ENCODE measurements around the gene SI. TPM values are rescaled to one million over a fixed set of nuclear protein-coding genes. Genes with fewer than 3 reads are reported as not detected.
"Not testable (repeated sequence)": the region's sequence is repeated elsewhere in the genome, so short reads cannot be mapped to it uniquely, and the experiment has no call there.

SI gene
- total RNA-seq, 1 donor from 2014 or later = not detected

GRCh38 chr3:164952966-164953365 lies 125.3 kb downstream of the SI start:
- no peaks in the 10 kb centered on the region for H4K20me1 ChIP-seq (ENCODE audit: low read depth)
- no peak overlapping the region for H3K27ac ChIP-seq
- no peaks in the 10 kb centered on the region for H3K4me1 ChIP-seq
- Mint-ChIP-seq H3K4me1 (no peaks in the 10 kb centered on the region), H3K27ac (no peak overlapping the region), H3K36me3 (no peaks in the 10 kb centered on the region), H3K27me3 (ENCODE audit: insufficient read depth, low read depth) (peaks cover 4% of the 10 kb centered on the region), H3K4me3 (no peak overlapping the region), H3K9me3 (no peaks in the 10 kb centered on the region)
- no peak overlapping the region for H3K4me2 ChIP-seq
- H3K9me3 ChIP-seq (ENCODE audit: low read depth) = no peaks in the 10 kb centered on the region
- no peak for DNase-seq (ENCODE audit: low spot score)
- no peaks in the 10 kb centered on the region for H3K36me3 ChIP-seq
- H3F3A ChIP-seq (ENCODE audit: low read depth) = no peaks in the 10 kb centered on the region
- H3K79me2 ChIP-seq (ENCODE audit: low read depth) = no peaks in the 10 kb centered on the region
- no peak for TF ChIP-seq EZH2phosphoT487 (IDR thresholded peaks at IDR 0.05)
- TF ChIP-seq EZH2 (IDR thresholded peaks at IDR 0.05) = no peak
- TF ChIP-seq, protein P1, sequence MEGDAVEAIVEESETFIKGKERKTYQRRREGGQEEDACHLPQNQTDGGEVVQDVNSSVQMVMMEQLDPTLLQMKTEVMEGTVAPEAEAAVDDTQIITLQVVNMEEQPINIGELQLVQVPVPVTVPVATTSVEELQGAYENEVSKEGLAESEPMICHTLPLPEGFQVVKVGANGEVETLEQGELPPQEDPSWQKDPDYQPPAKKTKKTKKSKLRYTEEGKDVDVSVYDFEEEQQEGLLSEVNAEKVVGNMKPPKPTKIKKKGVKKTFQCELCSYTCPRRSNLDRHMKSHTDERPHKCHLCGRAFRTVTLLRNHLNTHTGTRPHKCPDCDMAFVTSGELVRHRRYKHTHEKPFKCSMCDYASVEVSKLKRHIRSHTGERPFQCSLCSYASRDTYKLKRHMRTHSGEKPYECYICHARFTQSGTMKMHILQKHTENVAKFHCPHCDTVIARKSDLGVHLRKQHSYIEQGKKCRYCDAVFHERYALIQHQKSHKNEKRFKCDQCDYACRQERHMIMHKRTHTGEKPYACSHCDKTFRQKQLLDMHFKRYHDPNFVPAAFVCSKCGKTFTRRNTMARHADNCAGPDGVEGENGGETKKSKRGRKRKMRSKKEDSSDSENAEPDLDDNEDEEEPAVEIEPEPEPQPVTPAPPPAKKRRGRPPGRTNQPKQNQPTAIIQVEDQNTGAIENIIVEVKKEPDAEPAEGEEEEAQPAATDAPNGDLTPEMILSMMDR (IDR thresholded peaks at IDR 0.05) = no peak
- no peak overlapping the region for H2AFZ ChIP-seq (replicated peaks)
- no peak overlapping the region for H3K9ac ChIP-seq
- no peak overlapping the region for H3K4me3 ChIP-seq
- no peaks in the 10 kb centered on the region for H3K27me3 ChIP-seq

- not testable (repeated sequence) for H3K27me3 Mint-ChIP-seq (ENCODE audit: insufficient read depth, low read depth); H3K27ac Mint-ChIP-seq; H3K4me3 ChIP-seq; H3K27ac ChIP-seq; H3K4me1 Mint-ChIP-seq; H3K9me3 ChIP-seq (ENCODE audit: low read depth); H3K9me3 Mint-ChIP-seq; H3K9ac ChIP-seq; H3F3A ChIP-seq (ENCODE audit: low read depth); H3K36me3 Mint-ChIP-seq; H4K20me1 ChIP-seq (ENCODE audit: low read depth); DNase-seq (ENCODE audit: low spot score); H3K36me3 ChIP-seq; H3K4me3 Mint-ChIP-seq; H3K79me2 ChIP-seq (ENCODE audit: low read depth); H3K4me2 ChIP-seq; H3K4me1 ChIP-seq; H3K27me3 ChIP-seq
- peak overlapping the region; percentile 17 for H2AFZ ChIP-seq (replicated peaks)
Measured at GRCh38 chr3:164951403-164951802, 126.9 kb downstream of the SI start.

DNA sequence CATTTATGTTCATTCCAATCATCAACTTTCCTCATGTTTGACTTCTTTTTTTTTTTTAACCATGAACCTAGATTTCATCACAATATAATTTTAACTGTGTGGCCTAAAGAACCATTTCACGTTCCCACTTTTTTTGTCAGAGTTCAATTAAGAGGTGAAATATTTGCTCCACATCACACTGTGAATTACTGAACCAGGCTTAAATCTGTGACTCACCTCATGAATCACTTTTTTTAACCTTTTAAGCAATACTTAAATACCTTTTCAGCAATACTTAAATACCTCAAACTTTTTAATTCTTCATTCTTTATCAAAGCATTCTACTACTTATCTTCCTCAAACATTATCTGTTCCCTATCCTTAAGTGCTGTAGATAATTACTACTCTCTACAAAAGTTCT lies 137.6 kb downstream of the SI start:
- Histone ChIP-seq H3K27ac (no peak overlapping the region), H3K36me3 (no peaks in the 10 kb centered on the region), H3F3A (ENCODE audit: low read depth) (no peaks in the 10 kb centered on the region), H3K79me2 (ENCODE audit: low read depth) (no peaks in the 10 kb centered on the region), H4K20me1 (ENCODE audit: low read depth) (no peaks in the 10 kb centered on the region), H3K4me3 (no peak overlapping the region), H3K9ac (no peak overlapping the region), H2AFZ (replicated peaks) (no peak overlapping the region), H3K9me3 (ENCODE audit: low read depth) (no peaks in the 10 kb centered on the region), H3K4me2 (no peak overlapping the region), H3K27me3 (no peaks in the 10 kb centered on the region), H3K4me1 (no peaks in the 10 kb centered on the region)
- Mint-ChIP-seq H3K9me3 (peaks cover 4% of the 10 kb centered on the region), H3K4me3 (no peak overlapping the region), H3K4me1 (peaks cover 5% of the 10 kb centered on the region), H3K36me3 (no peaks in the 10 kb centered on the region), H3K27me3 (ENCODE audit: insufficient read depth, low read depth) (peaks cover 2% of the 10 kb centered on the region), H3K27ac (no peak overlapping the region)
- TF ChIP-seq, protein P1 (IDR thresholded peaks at IDR 0.05) = no peak
- TF ChIP-seq EZH2phosphoT487 (IDR thresholded peaks at IDR 0.05) = no peak
- no peak for TF ChIP-seq EZH2 (IDR thresholded peaks at IDR 0.05)
- DNase-seq (ENCODE audit: low spot score) = no peak

GRCh38 chr3:164929642-164930041 lies 148.7 kb downstream of the SI start:
- H3K27ac ChIP-seq = no peak overlapping the region
- no peak overlapping the region for H3K27ac Mint-ChIP-seq
- H3K27me3 ChIP-seq = no peaks in the 10 kb centered on the region
- TF ChIP-seq EZH2 (IDR thresholded peaks at IDR 0.05) (no peak), EZH2phosphoT487 (IDR thresholded peaks at IDR 0.05) (no peak)
- TF ChIP-seq, protein P1 (IDR thresholded peaks at IDR 0.05) = no peak
- H3K79me2 ChIP-seq (ENCODE audit: low read depth) = no peaks in the 10 kb centered on the region
- no peaks in the 10 kb centered on the region for H3K4me1 ChIP-seq
- no peak overlapping the region for H3K4me2 ChIP-seq
- no peaks in the 10 kb centered on the region for H3K27me3 Mint-ChIP-seq (ENCODE audit: insufficient read depth, low read depth)
- H3K4me3 Mint-ChIP-seq = no peak overlapping the region
- H3K9me3 Mint-ChIP-seq = no peaks in the 10 kb centered on the region
- no peaks in the 10 kb centered on the region for H3K36me3 Mint-ChIP-seq
- no peak overlapping the region for H2AFZ ChIP-seq (replicated peaks)
- H3F3A ChIP-seq (ENCODE audit: low read depth) = no peaks in the 10 kb centered on the region
- no peak for DNase-seq (ENCODE audit: low spot score)
- H3K9ac ChIP-seq = no peak overlapping the region
- H3K9me3 ChIP-seq (ENCODE audit: low read depth) = no peaks in the 10 kb centered on the region
- H4K20me1 ChIP-seq (ENCODE audit: low read depth) = no peaks in the 10 kb centered on the region
- H3K4me1 Mint-ChIP-seq = no peaks in the 10 kb centered on the region
- no peaks in the 10 kb centered on the region for H3K36me3 ChIP-seq
- H3K4me3 ChIP-seq = no peak overlapping the region

Small RNAs within 50 kb of the gene (small RNA-seq; reads per million reads assigned to genes)
- gene RF00019 = not detected

Other genes starting within 250 kb of the SI start
- gene SLITRK3, start 117.9 kb upstream of the SI start, total RNA-seq (ENCODE audit: low replicate concordance) = 0.79 and 1.1 TPM in 2 replicates

All from neural progenitor cell (in vitro differentiated cells).